ENCODE results near the gene MEF2C. TPM values are rescaled to one million over a fixed set of nuclear protein-coding genes. Genes with fewer than 3 reads are reported as not detected.
"Not testable (repeated sequence)": the region's sequence is repeated elsewhere in the genome, so short reads cannot be mapped to it uniquely, and the experiment has no call there.

The MEF2C gene
- polyA plus RNA-seq, 1 donor from 2014 or later, result 30.2 TPM

- H3K9me2 ChIP-seq (ENCODE audit: insufficient read depth, low read length), result no peaks in the 10 kb centered on the region
- no peaks in the 10 kb centered on the region for H3K79me2 ChIP-seq (replicated peaks; ENCODE audit: insufficient read depth, low read length)
- H3K4me2 ChIP-seq (ENCODE audit: low read length), result no peak overlapping the region
- TF ChIP-seq CTCF (IDR thresholded peaks at IDR 0.05; ENCODE audit: poor library complexity, severe bottlenecking), result no peak
- TF ChIP-seq MXI1 (conservative IDR thresholded peaks at IDR 0.05; ENCODE audit: poor library complexity, severe bottlenecking), result no peak
- no peak for TF ChIP-seq RAD21 (conservative IDR thresholded peaks at IDR 0.05)
- no peaks in the 10 kb centered on the region for H3K27me3 ChIP-seq (ENCODE audit: insufficient read depth, low read depth, low read length)
- H3F3A ChIP-seq (ENCODE audit: insufficient read depth, low read length, poor library complexity, severe bottlenecking), result no peaks in the 10 kb centered on the region
- H3K4me3 ChIP-seq (ENCODE audit: low read length), result no peak overlapping the region
- H2AFZ ChIP-seq (ENCODE audit: low read depth, low read length), result no peak overlapping the region
- H3K9ac ChIP-seq (ENCODE audit: low read length), result no peak overlapping the region
- no peaks in the 10 kb centered on the region for H3K36me3 ChIP-seq (ENCODE audit: insufficient read depth, low read length)
- H3K27ac ChIP-seq (ENCODE audit: low read length), result no peak overlapping the region
- no peaks in the 10 kb centered on the region for H4K20me1 ChIP-seq (ENCODE audit: insufficient read depth)
- no peaks in the 10 kb centered on the region for H3K9me3 ChIP-seq (ENCODE audit: low read length)
Measured at GRCh38 chr5:88803309-88803708, 79.7 kb downstream of the MEF2C start.

GRCh38 chr5:88799938-88800535, 82.9 kb downstream of the MEF2C start:
- no peaks in the 10 kb centered on the region for H3K9me3 ChIP-seq (ENCODE audit: low read length)
- TF ChIP-seq RAD21 (conservative IDR thresholded peaks at IDR 0.05) (no peak), SMC3 (conservative IDR thresholded peaks at IDR 0.05; ENCODE audit: poor library complexity) (no peak), TAF1 (IDR thresholded peaks at IDR 0.05; ENCODE audit: low read depth) (no peak), EP300 (conservative IDR thresholded peaks at IDR 0.05; ENCODE audit: poor library complexity, severe bottlenecking) (no peak), REST (IDR thresholded peaks at IDR 0.05; ENCODE audit: borderline replicate concordance) (no peak), EZH2 (IDR thresholded peaks at IDR 0.05; ENCODE audit: borderline replicate concordance, insufficient read depth, low read length, poor library complexity, severe bottlenecking) (no peak), CTCF (IDR thresholded peaks at IDR 0.05; ENCODE audit: poor library complexity, severe bottlenecking) (no peak), MXI1 (conservative IDR thresholded peaks at IDR 0.05; ENCODE audit: poor library complexity, severe bottlenecking) (no peak), POLR2AphosphoS5 (IDR thresholded peaks at IDR 0.05) (no peak)
- H3K4me3 ChIP-seq (ENCODE audit: low read length), result no peak overlapping the region
- H3K27ac ChIP-seq (ENCODE audit: low read length), result no peak overlapping the region
- no peaks in the 10 kb centered on the region for H4K20me1 ChIP-seq (ENCODE audit: insufficient read depth)
- no peaks in the 10 kb centered on the region for H3K36me3 ChIP-seq (ENCODE audit: insufficient read depth, low read length)
- no peaks in the 10 kb centered on the region for H3K9me2 ChIP-seq (ENCODE audit: insufficient read depth, low read length)
- no peak overlapping the region for H3K9ac ChIP-seq (ENCODE audit: low read length)
- no peak overlapping the region for H2AFZ ChIP-seq (ENCODE audit: low read depth, low read length)
- H3F3A ChIP-seq (ENCODE audit: insufficient read depth, low read length, poor library complexity, severe bottlenecking), result no peaks in the 10 kb centered on the region
- no peak overlapping the region for H3K4me2 ChIP-seq (ENCODE audit: low read length)
- H3K27me3 ChIP-seq (ENCODE audit: insufficient read depth, low read depth, low read length), result no peaks in the 10 kb centered on the region
- no peaks in the 10 kb centered on the region for H3K79me2 ChIP-seq (replicated peaks; ENCODE audit: insufficient read depth, low read length)

- H3K79me2 ChIP-seq (replicated peaks; ENCODE audit: insufficient read depth, low read length); H3F3A ChIP-seq (ENCODE audit: insufficient read depth, low read length, poor library complexity, severe bottlenecking); H2AFZ ChIP-seq (ENCODE audit: low read depth, low read length); H3K27ac ChIP-seq (ENCODE audit: low read length); H3K36me3 ChIP-seq (ENCODE audit: insufficient read depth, low read length); H3K9me3 ChIP-seq (ENCODE audit: low read length); H3K9ac ChIP-seq (ENCODE audit: low read length); H3K4me3 ChIP-seq (ENCODE audit: low read length); H4K20me1 ChIP-seq (ENCODE audit: insufficient read depth); H3K4me2 ChIP-seq (ENCODE audit: low read length); H3K27me3 ChIP-seq (ENCODE audit: insufficient read depth, low read depth, low read length); H3K9me2 ChIP-seq (ENCODE audit: insufficient read depth, low read length): not testable (repeated sequence)
Measured at GRCh38 chr5:88798933-88799332, 84.1 kb downstream of the MEF2C start.

- H3K9me2 ChIP-seq (ENCODE audit: insufficient read depth, low read length); H3K27me3 ChIP-seq (ENCODE audit: insufficient read depth, low read depth, low read length); H3K9ac ChIP-seq (ENCODE audit: low read length); H4K20me1 ChIP-seq (ENCODE audit: insufficient read depth); H3K9me3 ChIP-seq (ENCODE audit: low read length); H3K79me2 ChIP-seq (replicated peaks; ENCODE audit: insufficient read depth, low read length); H3K4me3 ChIP-seq (ENCODE audit: low read length); H3K36me3 ChIP-seq (ENCODE audit: insufficient read depth, low read length); H3F3A ChIP-seq (ENCODE audit: insufficient read depth, low read length, poor library complexity, severe bottlenecking); H2AFZ ChIP-seq (ENCODE audit: low read depth, low read length); H3K27ac ChIP-seq (ENCODE audit: low read length); H3K4me2 ChIP-seq (ENCODE audit: low read length): not testable (repeated sequence)
Measured at GRCh38 chr5:88793797-88794196, 89.2 kb downstream of the MEF2C start.
